ENCODE data around the gene ACVR1B. TPM values are rescaled to one million over a fixed set of nuclear protein-coding genes. Genes with fewer than 3 reads are reported as not detected.

ACVR1B gene
- total and polyA plus RNA-seq, 4 donors = 4.0 to 21.9 (median 12.0) TPM

DNA sequence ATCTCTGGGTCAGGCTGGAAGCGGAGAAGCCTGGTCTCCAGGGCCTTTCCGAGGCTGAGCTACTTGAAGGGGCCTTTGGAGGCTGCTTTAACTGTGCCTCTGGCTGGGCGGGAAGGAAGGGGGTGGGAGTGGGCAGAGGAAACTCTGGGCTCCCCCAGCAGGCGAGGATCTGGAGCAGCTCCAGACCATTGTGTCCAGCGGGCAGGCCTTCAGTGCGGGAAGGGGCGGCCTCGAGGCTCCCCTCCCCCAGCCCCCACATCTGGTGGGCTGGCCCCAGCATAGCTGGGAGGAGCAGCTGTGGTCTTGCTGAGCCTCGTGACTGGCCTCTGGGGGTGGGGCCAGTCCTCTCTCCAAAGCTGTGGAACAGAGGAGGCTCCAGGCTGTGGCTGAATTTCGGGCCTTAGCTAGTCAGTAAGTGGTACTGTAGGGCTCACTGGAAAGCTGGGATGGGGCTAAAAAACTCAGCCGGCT is 58.7 kb downstream of the ACVR1B start:
- Histone ChIP-seq H3K4me3 (ENCODE audit: low read depth in 1 of 3, low read length in 3 of 3) (no peak overlapping the region), H3K27me3 (ENCODE audit: control insufficient read depth in 4 of 4, insufficient read depth in 4 of 4, low read length in 3 of 4) (peaks cover 0 to 3% (median 0%) of the 10 kb centered on the region in 4 donors), H3K9ac (ENCODE audit: low read depth in 1 of 2, low read length in 2 of 2) (peak overlapping the region in 1 of 2 donors; percentile 47), H3K27ac (ENCODE audit: low read depth in 1 of 2, low read length in 2 of 2) (peak overlapping the region; percentile 42 to 48), H3K9me3 (ENCODE audit: control insufficient read depth in 4 of 4, low read length in 3 of 4) (no peaks in the 10 kb centered on the region), H3K36me3 (ENCODE audit: control insufficient read depth in 4 of 4, insufficient read depth in 3 of 4, low read depth in 1 of 4, low read length in 3 of 4) (peaks cover 0 to 2% (median 0%) of the 10 kb centered on the region in 4 donors), H3K4me1 (ENCODE audit: control insufficient read depth in 4 of 4, insufficient read depth in 4 of 4, low read length in 3 of 4) (peaks cover 6 to 9% (median 8%) of the 10 kb centered on the region in 4 donors)
- 59% methylated on average over 11 of the region's 11 CpGs for WGBS
- DNase-seq (ENCODE audit: low spot score) = no peak
- peak; percentile 42 for TF ChIP-seq SP1 (IDR thresholded peaks at IDR 0.05)
- no peak for TF ChIP-seq RXRA (IDR thresholded peaks at IDR 0.05)
- TF ChIP-seq YY1 (IDR thresholded peaks at IDR 0.05) = no peak

DNA sequence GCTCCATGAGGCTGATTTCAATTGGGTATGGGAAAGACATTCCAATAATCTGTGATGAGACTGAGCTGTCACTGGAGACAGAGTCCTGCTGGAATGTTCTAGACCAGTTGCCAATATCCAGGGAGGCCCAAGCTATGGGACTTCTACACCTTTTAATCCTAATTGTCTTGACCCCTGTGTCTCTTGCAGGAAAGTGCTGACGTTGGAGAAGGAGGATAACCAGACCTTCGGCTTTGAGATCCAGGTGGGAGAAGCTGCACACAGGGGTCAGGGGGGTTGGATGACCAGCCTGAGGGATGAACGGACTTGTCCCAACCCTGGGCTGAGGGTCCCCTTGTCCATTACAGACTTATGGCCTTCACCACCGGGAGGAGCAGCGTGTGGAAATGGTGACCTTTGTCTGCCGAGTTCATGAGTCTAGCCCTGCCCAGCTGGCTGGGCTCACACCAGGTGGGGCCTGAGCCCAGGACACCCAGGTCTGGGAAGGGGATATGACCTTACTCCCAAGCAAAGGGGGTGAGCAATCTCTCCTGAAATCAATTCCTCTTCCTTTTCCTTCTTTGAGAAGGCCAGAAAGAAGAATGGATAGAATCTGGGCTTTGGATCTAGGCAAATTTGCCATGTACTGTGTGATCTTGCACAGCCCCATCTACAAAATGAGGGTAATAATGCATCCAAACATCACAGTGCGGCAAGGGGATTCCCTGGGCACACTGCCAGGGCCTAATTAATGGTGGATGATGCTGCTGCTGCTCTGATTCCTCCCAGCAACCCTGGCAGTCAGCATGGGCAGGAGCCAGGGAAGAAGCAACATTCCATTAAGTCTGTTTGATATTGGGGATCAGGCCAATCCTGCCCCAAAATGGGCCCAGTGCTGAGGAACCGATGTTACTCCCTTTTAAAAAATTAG is 59.4 kb downstream of the ACVR1B start:
- H3K4me1 ChIP-seq (ENCODE audit: control insufficient read depth in 4 of 4, insufficient read depth in 4 of 4, low read length in 3 of 4) = peaks cover 6 to 9% (median 7%) of the 10 kb centered on the region in 4 donors
- no peak overlapping the region for H3K4me3 ChIP-seq (ENCODE audit: low read depth in 1 of 3, low read length in 3 of 3)
- 58% methylated on average over 8 of the region's 8 CpGs for WGBS
- peaks cover 0 to 3% (median 0%) of the 10 kb centered on the region in 4 donors for H3K27me3 ChIP-seq (ENCODE audit: control insufficient read depth in 4 of 4, insufficient read depth in 4 of 4, low read length in 3 of 4)
- peak overlapping the region; percentile 42 to 48 for H3K27ac ChIP-seq (ENCODE audit: low read depth in 1 of 2, low read length in 2 of 2)
- no peak for DNase-seq (ENCODE audit: low spot score)
- H3K36me3 ChIP-seq (ENCODE audit: control insufficient read depth in 4 of 4, insufficient read depth in 3 of 4, low read depth in 1 of 4, low read length in 3 of 4) = peaks cover 0 to 2% (median 0%) of the 10 kb centered on the region in 4 donors
- no peaks in the 10 kb centered on the region for H3K9me3 ChIP-seq (ENCODE audit: control insufficient read depth in 4 of 4, low read length in 3 of 4)
- H3K9ac ChIP-seq (ENCODE audit: low read depth in 1 of 2, low read length in 2 of 2) = peak overlapping the region in 1 of 2 donors; percentile 47
- no peak for TF ChIP-seq FOXA1 (IDR thresholded peaks at IDR 0.05)
- TF ChIP-seq HNF4A (conservative IDR thresholded peaks at IDR 0.05) = peak; percentile 32 to 58

- Histone ChIP-seq H3K27ac (ENCODE audit: low read depth in 1 of 2, low read length in 2 of 2) (no peak overlapping the region), H3K27me3 (ENCODE audit: control insufficient read depth in 4 of 4, insufficient read depth in 4 of 4, low read length in 3 of 4) (no peaks in the 10 kb centered on the region), H3K36me3 (ENCODE audit: control insufficient read depth in 4 of 4, insufficient read depth in 3 of 4, low read depth in 1 of 4, low read length in 3 of 4) (peaks cover 0 to 2% (median 0%) of the 10 kb centered on the region in 4 donors), H3K4me3 (ENCODE audit: low read depth in 1 of 3, low read length in 3 of 3) (no peak overlapping the region), H3K4me1 (ENCODE audit: control insufficient read depth in 4 of 4, insufficient read depth in 4 of 4, low read length in 3 of 4) (peaks cover 0 to 9% (median 5%) of the 10 kb centered on the region in 4 donors), H3K9me3 (ENCODE audit: control insufficient read depth in 4 of 4, low read length in 3 of 4) (no peaks in the 10 kb centered on the region), H3K9ac (ENCODE audit: low read depth in 1 of 2, low read length in 2 of 2) (no peak overlapping the region)
- TF ChIP-seq YY1 (IDR thresholded peaks at IDR 0.05) (no peak), SP1 (IDR thresholded peaks at IDR 0.05) (no peak), FOXA2 (IDR thresholded peaks at IDR 0.05) (no peak), HNF4G (IDR thresholded peaks at IDR 0.05) (no peak), JUND (IDR thresholded peaks at IDR 0.05) (no peak), RAD21 (IDR thresholded peaks at IDR 0.05) (no peak), CTCF (IDR thresholded peaks at IDR 0.05; ENCODE audit: low read depth, low read length, missing input control) (no peak), HNF4A (conservative IDR thresholded peaks at IDR 0.05) (no peak)
- DNase-seq (ENCODE audit: low spot score) = no peak
- 94% methylated on average over 8 of the region's 8 CpGs for WGBS
Observed at GRCh38 chr12:52011602-52012214, 60.2 kb downstream of the ACVR1B start.

Measured in liver (tissue), 9 donors.